KBM-7 (cell line): ENCODE data around the gene ARFRP1.
"Not testable (repeated sequence)": the region's sequence is repeated elsewhere in the genome, so short reads cannot be mapped to it uniquely, and the experiment has no call there.

Source experiments
- DNase-seq: peaks from one replicate; pipeline ENCODE4 v3.0.0-alpha.2; 2015
- in situ Hi-C: fragments of 300-500 bp; cut with MboI; formaldehyde crosslinking; loops from 2 replicates; pipeline ENCODE4 v1.14.3; 2020; ENCODE audit warnings: low sequenced_read_pairs, low pct_unique_long_range_greater_than_20kb, mixed read lengths

The ARFRP1 gene

GRCh38 chr20:63685269-63686026 lies 22.3 kb downstream of the ARFRP1 start:
- no peak for DNase-seq
- in situ Hi-C loops, result no loop called here

- in situ Hi-C loops, result no loop called here
- no peak for DNase-seq
These were observed 25.2 kb downstream of the ARFRP1 start for GRCh38 chr20:63682384-63683139.

- no peak for DNase-seq
These were observed 26.1 kb downstream of the ARFRP1 start for GRCh38 chr20:63681609-63682142.

GRCh38 chr20:63680857-63681608 lies 26.7 kb downstream of the ARFRP1 start:
- in situ Hi-C loops, result no loop called here
- no peak for DNase-seq

More at GRCh38 chr20:63681609-63682142, 26.1 kb downstream of the ARFRP1 start:
- in situ Hi-C loops, result no loop called here

- no peak for DNase-seq
- in situ Hi-C loops, result no loop called here
These were observed 27.3 kb downstream of the ARFRP1 start for GRCh38 chr20:63680427-63680826.

GRCh38 chr20:63679799-63680305 lies 27.9 kb downstream of the ARFRP1 start:
- in situ Hi-C loops, result no loop called here
- DNase-seq, result no peak

GRCh38 chr20:63678667-63679465 lies 28.9 kb downstream of the ARFRP1 start:
- in situ Hi-C loops, result no loop called here
- no peak for DNase-seq

GRCh38 chr20:63678071-63678470 lies 29.7 kb downstream of the ARFRP1 start:
- in situ Hi-C loops, result no loop called here
- DNase-seq, result no peak

GRCh38 chr20:63675681-63676368 lies 32.0 kb downstream of the ARFRP1 start:
- in situ Hi-C loops, result no loop called here
- no peak for DNase-seq

- DNase-seq, result no peak
- in situ Hi-C loops, result no loop called here
These were observed 33.8 kb downstream of the ARFRP1 start for GRCh38 chr20:63673951-63674350.

GRCh38 chr20:63672666-63673065 lies 35.1 kb downstream of the ARFRP1 start:
- no peak for DNase-seq
- in situ Hi-C loops, result no loop called here

GRCh38 chr20:63671695-63672094 lies 36.1 kb downstream of the ARFRP1 start:
- in situ Hi-C loops, DNase-seq: not testable (repeated sequence)

- no peak for DNase-seq
- in situ Hi-C loops, result no loop called here
These were observed 39.4 kb downstream of the ARFRP1 start for GRCh38 chr20:63668351-63668750.

GRCh38 chr20:63667858-63668257 lies 39.9 kb downstream of the ARFRP1 start:
- no peak for DNase-seq
- in situ Hi-C loops, result no loop called here

GRCh38 chr20:63665708-63666107 lies 42.1 kb downstream of the ARFRP1 start:
- DNase-seq, result no peak
- in situ Hi-C loops, result no loop called here

GRCh38 chr20:63664861-63665594 lies 42.7 kb downstream of the ARFRP1 start:
- no peak for DNase-seq
- in situ Hi-C loops, result no loop called here

GRCh38 chr20:63664143-63664851 lies 43.5 kb downstream of the ARFRP1 start:
- in situ Hi-C loops, result no loop called here

More at GRCh38 chr20:63664143-63664851, 43.5 kb downstream of the ARFRP1 start:
- no peak for DNase-seq
